GM15510 (cell line): Measurements from ENCODE around the gene ATF3.

Experiments used
- POLR2A ChIP-seq: IDR thresholded peaks from 3 replicates; pipeline ENCODE4 v1.6.1; 2011; ENCODE audit warnings: borderline replicate concordance; ENCODE audit not compliant: insufficient read length; ENCODE audit errors: extremely low read depth

ATF3 gene

DNA sequence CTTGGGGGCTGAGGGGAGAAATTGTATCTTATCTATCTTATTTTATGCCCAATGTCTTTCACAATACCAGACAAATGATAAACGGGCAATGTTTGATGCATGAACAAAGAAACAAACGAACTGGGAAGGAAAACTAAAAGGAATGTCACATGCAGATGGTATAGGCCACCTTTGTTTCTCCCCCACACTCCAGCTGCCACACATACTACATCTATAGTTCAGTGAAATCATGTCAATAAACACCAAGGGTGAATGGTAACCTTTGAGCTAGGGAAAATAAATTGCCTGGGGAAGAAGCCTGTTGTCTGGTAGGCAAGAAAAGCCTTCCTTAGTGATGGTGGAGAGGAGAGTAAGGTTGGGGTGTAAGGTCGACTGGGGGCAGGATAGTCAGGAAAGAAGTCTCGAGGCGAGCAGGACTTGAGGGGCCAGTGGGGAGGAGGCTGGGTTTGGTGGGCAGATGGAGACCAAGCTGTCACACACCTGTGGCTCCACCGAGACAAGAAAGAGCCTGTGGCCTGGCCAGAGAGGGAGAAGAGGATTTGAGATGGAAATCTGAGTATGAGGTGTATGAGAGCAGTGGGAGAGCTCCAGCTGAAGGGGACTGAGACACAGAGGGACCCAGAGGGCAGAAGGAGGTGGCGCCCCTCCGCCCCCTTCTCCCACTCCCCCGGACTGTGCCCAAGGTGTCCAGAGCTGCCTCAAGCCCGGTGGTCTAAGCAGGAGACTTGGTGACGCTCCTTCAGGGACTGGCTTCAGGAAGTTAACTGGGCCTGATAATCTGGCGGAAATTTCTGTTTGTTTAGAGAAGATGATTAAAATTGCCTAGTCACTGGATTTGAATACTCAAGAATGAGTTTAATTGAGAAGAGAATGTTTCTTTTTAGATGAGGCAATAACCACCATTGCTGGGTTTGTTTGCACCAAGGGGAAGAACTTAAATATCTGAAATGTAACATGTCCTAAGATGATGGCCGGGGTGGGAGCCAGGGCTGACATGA is 37.3 kb downstream of the ATF3 start:
- no peak for TF ChIP-seq POLR2A

GRCh38 chr1:212646588-212646987 is 38.0 kb downstream of the ATF3 start:
- TF ChIP-seq POLR2A, result no peak

GRCh38 chr1:212647004-212647403 is 38.4 kb downstream of the ATF3 start:
- no peak for TF ChIP-seq POLR2A

DNA sequence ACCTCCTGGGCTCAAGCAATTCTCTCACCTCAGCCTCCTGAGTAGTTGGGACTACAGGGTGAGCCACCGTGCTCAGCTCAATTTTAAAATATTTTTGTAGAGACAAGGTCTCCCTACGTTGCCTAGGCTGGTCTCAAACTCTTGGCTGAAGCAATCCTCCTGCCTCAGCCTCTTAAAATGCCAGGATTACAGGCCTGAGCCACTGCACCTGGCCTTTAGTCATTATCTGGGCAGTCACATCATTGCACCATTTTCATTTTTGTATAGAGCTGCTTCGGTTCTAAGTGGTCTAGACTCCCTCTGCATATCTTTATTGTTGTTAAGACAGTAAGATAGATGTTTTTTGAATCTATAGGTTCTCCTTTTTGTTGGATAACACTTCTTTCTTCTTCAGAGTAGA is 39.9 kb downstream of the ATF3 start:
- TF ChIP-seq POLR2A, result no peak

DNA sequence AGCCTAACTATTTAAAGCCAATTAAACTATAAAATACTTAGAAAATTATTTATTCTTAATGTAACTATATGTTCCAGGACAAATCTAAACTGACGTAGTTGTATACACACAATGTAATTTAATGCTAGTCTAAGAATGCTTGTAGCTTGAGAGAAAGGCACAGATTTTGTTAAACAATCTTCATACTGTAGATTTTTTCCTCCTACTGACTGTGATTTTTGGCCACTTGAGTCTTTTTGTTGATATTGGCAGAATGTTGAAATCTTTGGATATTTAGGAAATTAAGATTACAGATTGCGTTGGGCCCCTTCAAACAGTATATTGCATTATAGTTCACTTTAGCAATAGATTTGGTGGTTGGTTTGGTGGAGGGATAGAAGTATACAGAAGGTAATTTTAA is 40.5 kb downstream of the ATF3 start:
- TF ChIP-seq POLR2A, result no peak

DNA sequence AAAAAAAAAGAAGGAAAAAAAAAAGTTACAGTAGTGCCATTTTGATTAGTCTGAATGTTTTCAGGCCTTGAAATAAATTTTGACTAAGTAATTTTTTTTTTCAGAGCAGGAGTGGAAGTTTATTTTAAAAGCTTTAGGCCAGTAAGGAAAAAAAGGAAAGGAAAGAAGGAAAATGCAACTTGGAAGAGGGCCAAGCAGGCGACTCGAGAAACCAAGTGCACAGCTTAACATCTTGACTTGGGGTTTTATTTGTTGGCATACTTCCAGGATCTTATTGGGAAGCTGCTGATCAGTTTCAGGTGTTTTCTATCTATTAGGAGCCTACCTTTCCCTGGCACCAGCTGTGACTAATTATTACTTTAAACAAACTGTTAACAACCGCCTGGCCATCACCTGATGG is 41.7 kb downstream of the ATF3 start:
- no peak for TF ChIP-seq POLR2A

DNA sequence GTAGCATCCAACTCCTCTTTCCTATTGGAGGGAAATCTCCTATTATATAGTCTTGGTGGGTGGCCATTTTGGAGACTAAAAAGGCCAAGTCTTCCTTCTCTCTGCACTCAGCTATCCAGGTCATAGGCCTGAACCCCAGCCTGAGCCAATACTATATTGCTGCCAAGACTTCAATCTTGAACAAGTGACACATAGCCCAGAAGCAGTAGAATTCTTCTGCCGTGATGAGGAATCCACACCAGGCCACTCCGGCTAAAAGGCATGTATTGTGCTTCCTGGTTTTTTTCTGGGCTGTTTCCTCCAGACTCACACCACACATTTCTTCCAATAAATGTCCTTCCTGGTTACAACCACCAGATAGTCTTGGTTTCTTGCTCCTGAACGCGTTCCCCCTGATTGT is 43.0 kb downstream of the ATF3 start:
- no peak for TF ChIP-seq POLR2A

DNA sequence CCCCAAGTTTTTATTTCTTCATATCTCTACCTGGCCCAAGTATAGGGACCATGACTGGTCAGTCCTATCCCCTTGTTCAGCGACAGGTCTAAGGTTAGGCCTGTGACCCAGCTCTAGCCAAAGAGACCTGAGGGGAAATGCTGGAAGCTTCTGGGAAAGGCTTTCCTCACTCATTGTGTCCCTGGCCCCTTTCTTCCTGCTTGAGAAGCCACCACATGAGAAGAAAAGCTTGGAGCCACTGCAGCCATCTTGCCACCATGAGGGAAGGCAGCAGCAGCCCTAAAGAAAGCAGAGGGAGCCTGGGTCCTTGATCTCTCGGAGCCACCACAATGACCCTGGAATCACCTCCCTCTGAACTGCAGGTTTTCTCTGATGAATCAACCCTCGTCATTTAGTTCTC is 43.4 kb downstream of the ATF3 start:
- TF ChIP-seq POLR2A, result no peak

DNA sequence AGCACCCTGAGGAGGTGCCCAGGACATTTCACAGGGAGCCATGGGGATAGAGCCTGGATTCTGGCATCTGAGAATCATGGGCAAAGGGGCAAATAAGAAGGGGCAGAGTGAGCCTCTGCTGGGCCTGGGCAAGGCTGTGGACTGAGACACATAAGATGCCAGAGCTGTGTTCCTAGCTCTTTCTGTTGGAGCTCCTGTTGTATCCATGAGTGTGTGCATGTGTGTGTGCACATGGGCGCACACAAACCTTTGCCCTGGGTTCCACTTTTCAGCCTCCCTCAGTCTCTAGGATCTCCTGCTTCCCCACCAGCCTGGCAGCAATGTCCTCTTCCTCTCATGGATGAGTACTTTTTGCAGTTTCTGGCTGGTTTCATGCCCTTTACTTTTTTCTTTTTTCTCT is 44.0 kb downstream of the ATF3 start:
- no peak for TF ChIP-seq POLR2A

- no peak for TF ChIP-seq POLR2A
Observed at GRCh38 chr1:212655668-212656440, 47.3 kb downstream of the ATF3 start.

GRCh38 chr1:212656730-212657129 is 48.2 kb downstream of the ATF3 start:
- no peak for TF ChIP-seq POLR2A

DNA sequence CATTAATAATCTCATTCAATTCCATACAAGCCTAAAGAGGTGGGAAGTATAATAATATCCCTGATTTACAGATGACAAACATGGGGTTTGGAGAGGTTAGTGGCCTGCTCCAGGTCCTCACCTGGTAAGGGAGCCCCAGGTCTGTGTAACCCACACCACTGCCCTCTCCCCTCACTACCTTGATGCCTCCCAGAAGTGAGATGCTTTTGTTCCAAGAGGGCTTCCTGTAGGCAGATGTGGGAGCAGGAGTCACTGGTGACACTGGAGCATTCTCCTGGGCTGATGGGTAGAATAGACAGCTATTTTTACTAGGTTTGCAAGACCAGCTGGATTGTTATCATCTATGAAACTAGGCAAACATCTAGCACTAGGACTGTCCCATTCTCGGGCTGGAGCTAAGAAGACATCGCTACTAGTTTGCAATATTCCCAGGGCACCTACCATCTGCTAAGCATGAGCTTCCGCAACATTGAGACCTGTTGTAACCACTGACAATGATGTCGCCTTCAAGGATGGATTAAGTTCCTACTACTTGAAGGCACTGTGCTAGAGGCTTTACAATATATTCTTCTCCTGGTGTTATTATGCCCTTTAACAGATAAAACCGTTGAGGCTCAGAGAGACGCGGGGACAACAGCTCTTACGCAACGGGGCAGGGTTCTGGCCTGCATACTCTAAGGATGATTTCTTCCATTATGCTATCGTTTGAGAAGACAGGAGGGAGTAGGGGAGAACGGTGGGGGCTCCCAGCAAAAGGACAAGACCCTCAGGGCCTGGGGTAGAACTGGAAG is 56.0 kb downstream of the ATF3 start:
- no peak for TF ChIP-seq POLR2A

DNA sequence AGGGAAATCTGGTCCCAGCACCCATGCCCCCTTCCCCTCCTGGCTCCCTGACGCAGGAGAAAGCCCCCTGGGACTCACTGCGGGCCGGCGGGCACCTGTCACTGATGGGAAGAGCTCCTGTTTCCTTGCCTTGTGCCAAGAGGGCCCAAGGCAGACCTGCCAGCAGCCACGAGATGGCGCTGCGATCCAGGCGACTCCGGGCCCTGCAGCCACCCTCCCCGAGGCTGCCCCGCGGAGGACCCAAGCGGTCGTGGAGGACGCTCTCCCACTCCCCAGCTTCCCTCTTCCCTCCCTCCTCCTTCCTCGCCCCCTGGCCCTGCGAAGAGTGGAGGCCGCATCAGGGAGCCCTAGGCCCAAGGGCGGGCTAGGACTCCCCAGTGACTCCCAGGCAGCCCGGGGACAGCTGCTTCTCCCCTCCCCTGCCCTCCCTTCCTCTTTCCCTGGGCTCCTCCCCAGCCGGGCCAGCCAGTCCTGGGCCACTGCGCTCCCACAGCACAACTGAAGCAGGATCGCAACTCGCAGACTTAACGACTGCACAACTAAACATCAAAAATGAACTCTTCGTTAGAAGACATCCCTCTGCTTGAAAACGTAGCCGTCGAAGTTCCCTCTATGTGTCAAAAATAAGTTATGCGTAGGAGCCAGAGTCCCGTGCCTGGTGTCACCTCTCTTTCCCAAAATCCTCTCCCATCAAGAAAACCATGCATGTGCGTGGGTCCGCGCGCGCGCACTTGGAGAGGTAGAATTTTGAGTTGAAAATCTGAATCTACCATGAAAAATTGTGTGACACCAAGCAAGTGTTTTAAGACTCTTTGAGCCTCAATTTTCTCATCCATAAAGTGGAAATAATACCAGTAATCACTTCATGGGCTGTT is 56.9 kb downstream of the ATF3 start:
- TF ChIP-seq POLR2A, result no peak
